SK-N-SH treated with all-trans-retinoic acid at 6 μM for 48 hours (cell line): Measurements from ENCODE around the gene HRAS.

Source experiments
- ATAC-seq: fragments of 200-7000 bp; cut with Tn5 transposase; 3 replicates; pipeline ENCODE4 v1.9.1; 2020; ENCODE audit warnings: mild to moderate bottlenecking, moderate library complexity
- ARNTL ChIP-seq: fragments of 450-650 bp; formaldehyde crosslinking; IDR thresholded peaks from 2 replicates; pipeline ENCODE4 v1.5.0; 2020; ENCODE audit warnings: low read depth, mild to moderate bottlenecking, moderate library complexity, borderline replicate concordance
- BACH2 ChIP-seq: fragments of 250-450 bp; sonication (Bioruptor Pico); IDR thresholded peaks from 2 replicates; pipeline ENCODE4 v1.9.0; 2021; ENCODE audit warnings: mild to moderate bottlenecking, borderline replicate concordance
- CREB5 ChIP-seq: fragments of 250-450 bp; sonication (Bioruptor Pico); IDR thresholded peaks from 2 replicates; pipeline ENCODE4 v1.5.1; 2020; ENCODE audit warnings: low read depth, mild to moderate bottlenecking, moderate library complexity
- CSDC2 ChIP-seq: fragments of 250-450 bp; sonication (Bioruptor Pico); IDR thresholded peaks from 2 replicates; pipeline ENCODE4 v1.5.0; 2020; ENCODE audit warnings: mild to moderate bottlenecking, moderate library complexity
- CSRNP3 ChIP-seq: fragments of 250-450 bp; sonication (Bioruptor Pico); IDR thresholded peaks from 2 replicates; pipeline ENCODE4 v1.5.1; 2021; ENCODE audit warnings: mild to moderate bottlenecking, moderate library complexity
- ESRRG ChIP-seq: fragments of 250-450 bp; sonication (Bioruptor Pico); IDR thresholded peaks from 2 replicates; pipeline ENCODE4 v1.6.1; 2021; ENCODE audit warnings: mild to moderate bottlenecking
- GLIS3 ChIP-seq: fragments of 250-450 bp; sonication (Bioruptor Pico); IDR thresholded peaks from 2 replicates; pipeline ENCODE4 v1.5.0; 2020; ENCODE audit warnings: mild to moderate bottlenecking, moderate library complexity
- ISL1 ChIP-seq: fragments of 250-450 bp; sonication (Bioruptor Pico); IDR thresholded peaks from 2 replicates; pipeline ENCODE4 v2.1.2; 2022; ENCODE audit warnings: mild to moderate bottlenecking, moderate library complexity
- OSR1 ChIP-seq: fragments of 250-450 bp; sonication (Bioruptor Pico); IDR thresholded peaks from 2 replicates; pipeline ENCODE4 v1.8.0; 2022; ENCODE audit warnings: moderate library complexity, mild to moderate bottlenecking, inconsistent platforms
- PATZ1 ChIP-seq: fragments of 250-450 bp; sonication (Bioruptor Pico); IDR thresholded peaks from 2 replicates; pipeline ENCODE4 v1.8.0; 2020; ENCODE audit warnings: mild to moderate bottlenecking, moderate library complexity, borderline replicate concordance
- PPARA ChIP-seq: fragments of 250-450 bp; sonication (Bioruptor Pico); IDR thresholded peaks from 2 replicates; pipeline ENCODE4 v1.5.0; 2020; ENCODE audit warnings: mild to moderate bottlenecking, borderline replicate concordance
- RARB ChIP-seq: fragments of 250-450 bp; sonication (Bioruptor Pico); IDR thresholded peaks from 2 replicates; pipeline ENCODE4 v1.8.0; 2021; ENCODE audit warnings: mild to moderate bottlenecking, moderate library complexity
- SNAI2 ChIP-seq: fragments of 250-450 bp; sonication (Bioruptor Pico); IDR thresholded peaks from 2 replicates; pipeline ENCODE4 v1.5.0; 2020; ENCODE audit warnings: mild to moderate bottlenecking, moderate library complexity
- TCF4 ChIP-seq: fragments of 250-450 bp; sonication (Bioruptor Pico); IDR thresholded peaks from 2 replicates; pipeline ENCODE4 v1.8.0; 2021; ENCODE audit warnings: mild to moderate bottlenecking, moderate library complexity, borderline replicate concordance
- TOX ChIP-seq: fragments of 250-450 bp; sonication (Bioruptor Pico); IDR thresholded peaks from 2 replicates; pipeline ENCODE4 v1.8.0; 2021; ENCODE audit warnings: mild to moderate bottlenecking, moderate library complexity, borderline replicate concordance
- TSHZ2 ChIP-seq: fragments of 250-450 bp; sonication (Bioruptor Pico); IDR thresholded peaks from 2 replicates; pipeline ENCODE4 v1.5.0; 2020; ENCODE audit warnings: mild to moderate bottlenecking, moderate library complexity
- ZC3H10 ChIP-seq: fragments of 250-450 bp; sonication (Bioruptor Pico); IDR thresholded peaks from 2 replicates; pipeline ENCODE4 v1.5.1; 2021; ENCODE audit warnings: mild to moderate bottlenecking, moderate library complexity
- ZFP3 ChIP-seq: fragments of 250-450 bp; sonication (Bioruptor Pico); IDR thresholded peaks from 2 replicates; pipeline ENCODE4 v1.5.0; 2020; ENCODE audit warnings: mild to moderate bottlenecking, moderate library complexity
- ZFP30 ChIP-seq: fragments of 450-650 bp; formaldehyde crosslinking; IDR thresholded peaks from 2 replicates; pipeline ENCODE4 v1.5.0; 2022; ENCODE audit warnings: mild to moderate bottlenecking, moderate library complexity
- ZNF565 ChIP-seq: fragments of 450-650 bp; formaldehyde crosslinking; conservative IDR thresholded peaks from 2 replicates; pipeline ENCODE4 v1.5.0; 2020; ENCODE audit warnings: low read depth, mild to moderate bottlenecking, moderate library complexity
- ZNF70 ChIP-seq: fragments of 450-650 bp; formaldehyde crosslinking; IDR thresholded peaks from 2 replicates; pipeline ENCODE4 v1.5.0; 2020; ENCODE audit warnings: mild to moderate bottlenecking, moderate library complexity
- ZNF8 ChIP-seq: fragments of 450-650 bp; formaldehyde crosslinking; IDR thresholded peaks from 2 replicates; pipeline ENCODE4 v1.5.0; 2020; ENCODE audit warnings: mild to moderate bottlenecking, moderate library complexity
- TF ChIP-seq, protein P1 (sequence below): fragments of 250-450 bp; sonication (Bioruptor Pico); IDR thresholded peaks from 2 replicates; pipeline ENCODE4 v1.8.0; 2021; ENCODE audit warnings: low read depth, mild to moderate bottlenecking, moderate library complexity, borderline replicate concordance

Gene HRAS

GRCh38 chr11:536841-537621 lies 1.7 kb upstream of the HRAS start, which contains the start of gene LRRC56:
Gene LRRC56, plus strand, starts transcription at chr11:537527. Its CDS starts 3,158 bp downstream, at chr11:540685.
- TF ChIP-seq ARNTL (CRISPR knock-in tag) (no peak), ZNF70 (CRISPR knock-in tag) (no peak), PATZ1 (CRISPR knock-in tag) (no peak), TCF4 (CRISPR knock-in tag) (no peak), CREB5 (CRISPR knock-in tag) (no peak), TSHZ2 (no peak), RARB (CRISPR knock-in tag) (no peak), ZNF565 (CRISPR knock-in tag) (no peak), GLIS3 (no peak), BACH2 (CRISPR knock-in tag) (no peak), ESRRG (CRISPR knock-in tag) (no peak), ISL1 (CRISPR knock-in tag) (no peak), SNAI2 (CRISPR knock-in tag) (no peak), CSRNP3 (no peak), ZNF8 (CRISPR knock-in tag) (no peak), ZFP30 (CRISPR knock-in tag) (no peak), ZC3H10 (CRISPR knock-in tag) (no peak), OSR1 (no peak), PPARA (CRISPR knock-in tag) (no peak)
- ATAC-seq, result no peak

GRCh38 chr11:535210-535518 lies 212 bp downstream of the HRAS start:
- TF ChIP-seq PPARA (CRISPR knock-in tag) (no peak), PATZ1 (CRISPR knock-in tag) (no peak), TSHZ2 (no peak), TOX (CRISPR knock-in tag) (no peak), GLIS3 (no peak), ESRRG (CRISPR knock-in tag) (no peak), ZC3H10 (CRISPR knock-in tag) (no peak), ISL1 (CRISPR knock-in tag) (no peak), CREB5 (CRISPR knock-in tag) (no peak), ZNF8 (CRISPR knock-in tag) (no peak), ARNTL (CRISPR knock-in tag) (no peak), SNAI2 (CRISPR knock-in tag) (no peak), BACH2 (CRISPR knock-in tag) (no peak), ZFP3 (CRISPR knock-in tag) (no peak), CSDC2 (CRISPR knock-in tag) (no peak)
- TF ChIP-seq, protein P1, sequence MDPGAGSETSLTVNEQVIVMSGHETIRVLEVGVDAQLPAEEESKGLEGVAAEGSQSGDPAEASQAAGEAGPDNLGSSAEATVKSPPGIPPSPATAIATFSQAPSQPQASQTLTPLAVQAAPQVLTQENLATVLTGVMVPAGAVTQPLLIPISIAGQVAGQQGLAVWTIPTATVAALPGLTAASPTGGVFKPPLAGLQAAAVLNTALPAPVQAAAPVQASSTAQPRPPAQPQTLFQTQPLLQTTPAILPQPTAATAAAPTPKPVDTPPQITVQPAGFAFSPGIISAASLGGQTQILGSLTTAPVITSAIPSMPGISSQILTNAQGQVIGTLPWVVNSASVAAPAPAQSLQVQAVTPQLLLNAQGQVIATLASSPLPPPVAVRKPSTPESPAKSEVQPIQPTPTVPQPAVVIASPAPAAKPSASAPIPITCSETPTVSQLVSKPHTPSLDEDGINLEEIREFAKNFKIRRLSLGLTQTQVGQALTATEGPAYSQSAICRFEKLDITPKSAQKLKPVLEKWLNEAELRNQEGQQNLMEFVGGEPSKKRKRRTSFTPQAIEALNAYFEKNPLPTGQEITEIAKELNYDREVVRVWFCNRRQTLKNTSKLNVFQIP (CRISPR knock-in tag), result no peak
- no peak for ATAC-seq
